ENCODE data around the gene EGLN1.

DNA sequence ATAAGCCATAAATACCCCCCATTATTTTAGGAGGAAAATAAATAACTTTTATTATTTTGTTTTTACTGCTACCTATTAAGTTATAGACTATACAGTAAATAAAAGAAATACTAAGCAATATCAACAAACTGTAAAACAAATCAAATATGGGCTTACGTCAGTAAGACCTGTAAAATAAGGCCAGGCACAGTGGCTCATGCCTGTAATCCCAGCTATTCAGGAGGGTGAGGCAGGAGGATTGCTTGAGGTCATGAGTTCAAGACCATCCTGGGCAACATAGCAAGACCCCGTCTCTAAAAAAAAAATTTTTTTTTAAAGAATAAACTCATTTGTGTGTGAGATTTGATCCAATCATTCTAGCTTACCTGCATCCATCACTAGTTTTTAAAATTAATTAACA is 17.8 kb downstream of the EGLN1 start:
- TF ChIP-seq, protein P1, sequence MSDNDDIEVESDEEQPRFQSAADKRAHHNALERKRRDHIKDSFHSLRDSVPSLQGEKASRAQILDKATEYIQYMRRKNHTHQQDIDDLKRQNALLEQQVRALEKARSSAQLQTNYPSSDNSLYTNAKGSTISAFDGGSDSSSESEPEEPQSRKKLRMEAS (IDR thresholded peaks at IDR 0.05; ENCODE audit: low read depth), result no peak
- TF ChIP-seq POLR2AphosphoS5 (IDR thresholded peaks at IDR 0.05; ENCODE audit: low read depth, low read length) (no peak), MEF2A (IDR thresholded peaks at IDR 0.05; ENCODE audit: borderline replicate concordance, low read depth) (no peak), NFIC (IDR thresholded peaks at IDR 0.05; ENCODE audit: borderline replicate concordance) (no peak), JUND (IDR thresholded peaks at IDR 0.05) (no peak), TEAD4 (IDR thresholded peaks at IDR 0.05; ENCODE audit: borderline replicate concordance, insufficient read depth) (no peak)
- TF ChIP-seq, protein P2, sequence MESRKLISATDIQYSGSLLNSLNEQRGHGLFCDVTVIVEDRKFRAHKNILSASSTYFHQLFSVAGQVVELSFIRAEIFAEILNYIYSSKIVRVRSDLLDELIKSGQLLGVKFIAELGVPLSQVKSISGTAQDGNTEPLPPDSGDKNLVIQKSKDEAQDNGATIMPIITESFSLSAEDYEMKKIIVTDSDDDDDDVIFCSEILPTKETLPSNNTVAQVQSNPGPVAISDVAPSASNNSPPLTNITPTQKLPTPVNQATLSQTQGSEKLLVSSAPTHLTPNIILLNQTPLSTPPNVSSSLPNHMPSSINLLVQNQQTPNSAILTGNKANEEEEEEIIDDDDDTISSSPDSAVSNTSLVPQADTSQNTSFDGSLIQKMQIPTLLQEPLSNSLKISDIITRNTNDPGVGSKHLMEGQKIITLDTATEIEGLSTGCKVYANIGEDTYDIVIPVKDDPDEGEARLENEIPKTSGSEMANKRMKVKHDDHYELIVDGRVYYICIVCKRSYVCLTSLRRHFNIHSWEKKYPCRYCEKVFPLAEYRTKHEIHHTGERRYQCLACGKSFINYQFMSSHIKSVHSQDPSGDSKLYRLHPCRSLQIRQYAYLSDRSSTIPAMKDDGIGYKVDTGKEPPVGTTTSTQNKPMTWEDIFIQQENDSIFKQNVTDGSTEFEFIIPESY (IDR thresholded peaks at IDR 0.05; ENCODE audit: borderline replicate concordance, low read depth), result no peak
- TF ChIP-seq, protein P3, sequence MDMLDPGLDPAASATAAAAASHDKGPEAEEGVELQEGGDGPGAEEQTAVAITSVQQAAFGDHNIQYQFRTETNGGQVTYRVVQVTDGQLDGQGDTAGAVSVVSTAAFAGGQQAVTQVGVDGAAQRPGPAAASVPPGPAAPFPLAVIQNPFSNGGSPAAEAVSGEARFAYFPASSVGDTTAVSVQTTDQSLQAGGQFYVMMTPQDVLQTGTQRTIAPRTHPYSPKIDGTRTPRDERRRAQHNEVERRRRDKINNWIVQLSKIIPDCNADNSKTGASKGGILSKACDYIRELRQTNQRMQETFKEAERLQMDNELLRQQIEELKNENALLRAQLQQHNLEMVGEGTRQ (IDR thresholded peaks at IDR 0.05; ENCODE audit: borderline replicate concordance, low read depth, low read length), result no peak
- TF ChIP-seq, protein P4, sequence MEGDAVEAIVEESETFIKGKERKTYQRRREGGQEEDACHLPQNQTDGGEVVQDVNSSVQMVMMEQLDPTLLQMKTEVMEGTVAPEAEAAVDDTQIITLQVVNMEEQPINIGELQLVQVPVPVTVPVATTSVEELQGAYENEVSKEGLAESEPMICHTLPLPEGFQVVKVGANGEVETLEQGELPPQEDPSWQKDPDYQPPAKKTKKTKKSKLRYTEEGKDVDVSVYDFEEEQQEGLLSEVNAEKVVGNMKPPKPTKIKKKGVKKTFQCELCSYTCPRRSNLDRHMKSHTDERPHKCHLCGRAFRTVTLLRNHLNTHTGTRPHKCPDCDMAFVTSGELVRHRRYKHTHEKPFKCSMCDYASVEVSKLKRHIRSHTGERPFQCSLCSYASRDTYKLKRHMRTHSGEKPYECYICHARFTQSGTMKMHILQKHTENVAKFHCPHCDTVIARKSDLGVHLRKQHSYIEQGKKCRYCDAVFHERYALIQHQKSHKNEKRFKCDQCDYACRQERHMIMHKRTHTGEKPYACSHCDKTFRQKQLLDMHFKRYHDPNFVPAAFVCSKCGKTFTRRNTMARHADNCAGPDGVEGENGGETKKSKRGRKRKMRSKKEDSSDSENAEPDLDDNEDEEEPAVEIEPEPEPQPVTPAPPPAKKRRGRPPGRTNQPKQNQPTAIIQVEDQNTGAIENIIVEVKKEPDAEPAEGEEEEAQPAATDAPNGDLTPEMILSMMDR (IDR thresholded peaks at IDR 0.05), result no peak
- TF ChIP-seq, protein P5, sequence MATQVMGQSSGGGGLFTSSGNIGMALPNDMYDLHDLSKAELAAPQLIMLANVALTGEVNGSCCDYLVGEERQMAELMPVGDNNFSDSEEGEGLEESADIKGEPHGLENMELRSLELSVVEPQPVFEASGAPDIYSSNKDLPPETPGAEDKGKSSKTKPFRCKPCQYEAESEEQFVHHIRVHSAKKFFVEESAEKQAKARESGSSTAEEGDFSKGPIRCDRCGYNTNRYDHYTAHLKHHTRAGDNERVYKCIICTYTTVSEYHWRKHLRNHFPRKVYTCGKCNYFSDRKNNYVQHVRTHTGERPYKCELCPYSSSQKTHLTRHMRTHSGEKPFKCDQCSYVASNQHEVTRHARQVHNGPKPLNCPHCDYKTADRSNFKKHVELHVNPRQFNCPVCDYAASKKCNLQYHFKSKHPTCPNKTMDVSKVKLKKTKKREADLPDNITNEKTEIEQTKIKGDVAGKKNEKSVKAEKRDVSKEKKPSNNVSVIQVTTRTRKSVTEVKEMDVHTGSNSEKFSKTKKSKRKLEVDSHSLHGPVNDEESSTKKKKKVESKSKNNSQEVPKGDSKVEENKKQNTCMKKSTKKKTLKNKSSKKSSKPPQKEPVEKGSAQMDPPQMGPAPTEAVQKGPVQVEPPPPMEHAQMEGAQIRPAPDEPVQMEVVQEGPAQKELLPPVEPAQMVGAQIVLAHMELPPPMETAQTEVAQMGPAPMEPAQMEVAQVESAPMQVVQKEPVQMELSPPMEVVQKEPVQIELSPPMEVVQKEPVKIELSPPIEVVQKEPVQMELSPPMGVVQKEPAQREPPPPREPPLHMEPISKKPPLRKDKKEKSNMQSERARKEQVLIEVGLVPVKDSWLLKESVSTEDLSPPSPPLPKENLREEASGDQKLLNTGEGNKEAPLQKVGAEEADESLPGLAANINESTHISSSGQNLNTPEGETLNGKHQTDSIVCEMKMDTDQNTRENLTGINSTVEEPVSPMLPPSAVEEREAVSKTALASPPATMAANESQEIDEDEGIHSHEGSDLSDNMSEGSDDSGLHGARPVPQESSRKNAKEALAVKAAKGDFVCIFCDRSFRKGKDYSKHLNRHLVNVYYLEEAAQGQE (IDR thresholded peaks at IDR 0.05; ENCODE audit: low read depth, low read length), result no peak

Measured in SK-N-SH (cell line).